Neural cell (in vitro differentiated cells): ENCODE measurements around the gene CTSO.

Experiments used
- TAF1 ChIP-seq: IDR thresholded peaks from 2 replicates; pipeline ENCODE4 v1.6.1; 2012; ENCODE audit warnings: low read depth
- TF ChIP-seq, protein P1 (sequence below): fragments of 450-650 bp; IDR thresholded peaks from 2 replicates; pipeline ENCODE4 v1.5.1; 2014; ENCODE audit warnings: antibody characterized with exemption, mild to moderate bottlenecking, moderate library complexity; ENCODE audit not compliant: poor library complexity, severe bottlenecking

DNA sequence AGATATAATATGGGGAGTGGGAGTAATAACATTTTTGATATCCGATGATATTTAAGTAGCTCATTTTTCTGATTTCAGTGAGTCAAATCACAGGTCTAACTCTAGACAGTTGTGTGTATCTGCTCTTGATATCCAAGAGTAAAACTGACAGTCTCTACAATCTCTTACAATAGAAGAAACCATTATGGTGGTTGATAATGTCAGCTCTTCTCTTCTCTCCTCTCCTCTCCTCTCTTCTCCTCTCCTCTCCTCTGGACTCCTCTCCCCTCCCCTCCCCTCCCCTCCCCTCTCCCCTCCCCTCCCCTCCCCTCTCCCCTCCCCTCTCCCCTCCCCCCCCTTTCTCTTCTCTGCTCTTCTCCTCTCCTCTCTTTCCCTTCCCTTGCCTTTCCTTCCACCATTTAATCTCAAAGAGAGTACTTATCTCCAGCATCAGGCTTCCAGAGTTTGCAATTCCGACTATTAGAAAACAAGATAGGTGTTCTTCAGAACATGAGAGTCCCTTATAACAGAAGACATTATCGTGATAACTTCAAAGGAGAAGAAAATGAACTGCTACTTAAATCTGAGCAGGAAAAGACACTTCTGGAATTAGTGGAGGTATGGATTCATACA lies 43.9 kb downstream of the CTSO start:
- no peak for TF ChIP-seq TAF1
- TF ChIP-seq, protein P1, sequence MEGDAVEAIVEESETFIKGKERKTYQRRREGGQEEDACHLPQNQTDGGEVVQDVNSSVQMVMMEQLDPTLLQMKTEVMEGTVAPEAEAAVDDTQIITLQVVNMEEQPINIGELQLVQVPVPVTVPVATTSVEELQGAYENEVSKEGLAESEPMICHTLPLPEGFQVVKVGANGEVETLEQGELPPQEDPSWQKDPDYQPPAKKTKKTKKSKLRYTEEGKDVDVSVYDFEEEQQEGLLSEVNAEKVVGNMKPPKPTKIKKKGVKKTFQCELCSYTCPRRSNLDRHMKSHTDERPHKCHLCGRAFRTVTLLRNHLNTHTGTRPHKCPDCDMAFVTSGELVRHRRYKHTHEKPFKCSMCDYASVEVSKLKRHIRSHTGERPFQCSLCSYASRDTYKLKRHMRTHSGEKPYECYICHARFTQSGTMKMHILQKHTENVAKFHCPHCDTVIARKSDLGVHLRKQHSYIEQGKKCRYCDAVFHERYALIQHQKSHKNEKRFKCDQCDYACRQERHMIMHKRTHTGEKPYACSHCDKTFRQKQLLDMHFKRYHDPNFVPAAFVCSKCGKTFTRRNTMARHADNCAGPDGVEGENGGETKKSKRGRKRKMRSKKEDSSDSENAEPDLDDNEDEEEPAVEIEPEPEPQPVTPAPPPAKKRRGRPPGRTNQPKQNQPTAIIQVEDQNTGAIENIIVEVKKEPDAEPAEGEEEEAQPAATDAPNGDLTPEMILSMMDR = no peak
